HCT116 (cell line): ENCODE results near the gene TMEM214. TPM values are rescaled to one million over a fixed set of nuclear protein-coding genes. Genes with fewer than 3 reads are reported as not detected.

Experiments used
- ATAC-seq: fragments of 200-7000 bp; cut with Tn5 transposase; 2 replicates; pipeline ENCODE4 v1.9.1; 2020; ENCODE audit warnings: mild to moderate bottlenecking, moderate library complexity
- BruUV-seq: library from RNA; stranded (reverse); fragments of 400-500 nt; replicated peaks from 2 replicates; lab custom pipeline; 2021; lab: Mats Ljungman, UMichigan
- CTCF ChIA-PET: fragments of 300-600 bp; sonication (Branson Sonifier 250); formaldehyde crosslinking; loops from one replicate; lab custom pipeline; 2021; ENCODE audit warnings: antibody characterized with exemption; lab: Charles Lee
- POLR2A ChIA-PET: fragments of 300-600, 350-600 bp; sonication (Branson Sonifier 250); formaldehyde crosslinking; loops from one replicate; lab custom pipeline; 2021; ENCODE audit warnings: antibody characterized with exemption; lab: Charles Lee
- RAD21 ChIA-PET, 2 experiments: fragments of 300-600 bp; sonication (Branson Sonifier 250); formaldehyde crosslinking; loops; one replicate each; lab custom pipeline; 2023; ENCODE audit warnings: low total read pairs in 2 of 2; ENCODE audit not compliant: uncharacterized antibody in 2 of 2, unreplicated experiment in 2 of 2, low non-redundant PET in 1 of 2; lab: Charles Lee
- DNase-seq: peaks from one replicate; pipeline ENCODE4 v3.0.0-alpha.2; 2010; ENCODE audit warnings: low read depth, low spot score
- H2AFZ ChIP-seq: fragments of 200-600 bp; shearing (Covaris generic), sonication (generic); 2 replicates; pipeline ENCODE4 v1.6.1; 2017; ENCODE audit warnings: low read depth, mixed run types, mixed read lengths, antibody characterized with exemption, low read length; ENCODE audit not compliant: poor library complexity, severe bottlenecking
- H3K27ac ChIP-seq: 2 replicates; pipeline ENCODE4 v1.5.1; 2012; ENCODE audit warnings: low read depth, low read length
- H3K27me3 ChIP-seq: fragments of 200-600 bp; sonication (generic); 2 replicates; pipeline ENCODE4 v1.6.1; 2016; ENCODE audit warnings: mixed run types, low read length, mixed read lengths; ENCODE audit not compliant: insufficient read depth
- H3K36me3 ChIP-seq, 2 experiments: fragments of 200-500 bp in 1 of 2; fragments of 200-600 bp in 1 of 2; sonication (Bioruptor generic) in 1 of 2; sonication (generic) in 1 of 2; 2 replicates each; pipeline versions ENCODE4 v1.5.1 to v1.6.1; 2014 to 2016; ENCODE audit warnings: low read length in 2 of 2, inconsistent platforms in 1 of 2, mixed read lengths in 1 of 2, mixed run types in 1 of 2; ENCODE audit not compliant: insufficient read depth in 2 of 2, control insufficient read depth in 1 of 2
- H3K4me1 ChIP-seq, 2 experiments: fragments of 200-600 bp in 1 of 2; sonication (generic) in 1 of 2; 2 replicates each; pipeline versions ENCODE4 v1.5.1 to v1.6.1; 2012 to 2017; ENCODE audit warnings: low read length in 2 of 2, inconsistent platforms in 1 of 2, mild to moderate bottlenecking in 1 of 2, mixed read lengths in 1 of 2, mixed run types in 1 of 2, moderate library complexity in 1 of 2; ENCODE audit not compliant: insufficient read depth in 2 of 2, control insufficient read depth in 1 of 2
- H3K4me2 ChIP-seq: fragments of 200-600 bp; sonication (generic); 2 replicates; pipeline ENCODE4 v1.6.1; 2017; ENCODE audit warnings: mixed run types, low read length, mixed read lengths
- H3K4me3 ChIP-seq, 2 experiments: fragments of 200-600 bp in 1 of 2; sonication (generic) in 1 of 2; replicated peaks in 1 of 2; 2 replicates each; pipeline ENCODE4 v1.5.1; 2011 to 2016; ENCODE audit warnings: low read length in 2 of 2, control low read depth in 1 of 2, low read depth in 1 of 2, mild to moderate bottlenecking in 1 of 2, mixed read lengths in 1 of 2, mixed run types in 1 of 2
- H3K79me2 ChIP-seq: fragments of 200-600 bp; sonication (generic); 2 replicates; pipeline ENCODE4 v1.6.1; 2017; ENCODE audit warnings: mild to moderate bottlenecking, mixed run types, low read length, moderate library complexity, mixed read lengths; ENCODE audit not compliant: insufficient read depth
- H3K9ac ChIP-seq: fragments of 200-600 bp; sonication (generic); 2 replicates; pipeline ENCODE4 v1.6.1; 2016; ENCODE audit warnings: low read length, mixed read lengths
- H3K9me2 ChIP-seq: fragments of 200-600 bp; sonication (generic), shearing (Covaris generic); 2 replicates; pipeline ENCODE4 v1.6.1; 2017; ENCODE audit warnings: mixed run types, mild to moderate bottlenecking, moderate library complexity; ENCODE audit not compliant: insufficient read depth
- H3K9me3 ChIP-seq, 2 experiments: fragments of 200-500 bp in 1 of 2; fragments of 200-600 bp in 1 of 2; sonication (Bioruptor generic) in 1 of 2; sonication (generic) in 1 of 2; 2 replicates each; pipeline ENCODE4 v1.6.1; 2014 to 2017; ENCODE audit warnings: low read length in 2 of 2, mixed read lengths in 2 of 2, inconsistent platforms in 1 of 2, low read depth in 1 of 2, mild to moderate bottlenecking in 1 of 2, mixed run types in 1 of 2, moderate library complexity in 1 of 2; ENCODE audit not compliant: control insufficient read depth in 1 of 2, insufficient read depth in 1 of 2
- H4K20me1 ChIP-seq: fragments of 200-600 bp; sonication (generic), shearing (Covaris generic); 2 replicates; pipeline ENCODE4 v1.6.1; 2017; ENCODE audit warnings: mixed run types, mild to moderate bottlenecking, moderate library complexity; ENCODE audit not compliant: insufficient read depth
- CBX3 ChIP-seq: IDR thresholded peaks from 2 replicates; pipeline ENCODE4 v1.6.1; 2012; ENCODE audit warnings: low read depth
- EGR1 ChIP-seq: IDR thresholded peaks from 2 replicates; pipeline ENCODE4 v1.6.1; 2012; ENCODE audit warnings: low read depth
- EZH2 ChIP-seq: fragments of 200-600 bp; sonication (generic); IDR thresholded peaks from 2 replicates; pipeline ENCODE4 v1.6.1; 2017; ENCODE audit warnings: antibody characterized with exemption, mixed run types
- EZH2phosphoT487 ChIP-seq: fragments of 200-600 bp; IDR thresholded peaks from 2 replicates; pipeline ENCODE4 v1.6.1; 2018; ENCODE audit warnings: antibody characterized with exemption, borderline replicate concordance
- JUND ChIP-seq: IDR thresholded peaks from 2 replicates; pipeline ENCODE4 v1.6.1; 2012
- POLR2A ChIP-seq: IDR thresholded peaks from 2 replicates; pipeline ENCODE4 v1.7.0; 2011; ENCODE audit warnings: borderline replicate concordance; ENCODE audit not compliant: insufficient read depth, insufficient read length; ENCODE audit errors: extremely low read depth
- POLR2AphosphoS5 ChIP-seq: IDR thresholded peaks from 2 replicates; pipeline ENCODE4 v1.6.1; 2011; ENCODE audit warnings: mild to moderate bottlenecking, low read depth, low read length, moderate library complexity
- RAD21 ChIP-seq: IDR thresholded peaks from 2 replicates; pipeline ENCODE4 v1.6.1; 2012; ENCODE audit warnings: low read depth, mild to moderate bottlenecking
- SIN3A ChIP-seq: IDR thresholded peaks from 2 replicates; pipeline ENCODE4 v1.6.1; 2012; ENCODE audit warnings: low read depth
- TCF7L2 ChIP-seq: IDR thresholded peaks from 2 replicates; pipeline ENCODE4 v1.7.0; 2011; ENCODE audit warnings: borderline replicate concordance, inconsistent platforms; ENCODE audit not compliant: insufficient read depth, insufficient read length; ENCODE audit errors: extremely low read depth
- YY1 ChIP-seq: IDR thresholded peaks from 2 replicates; pipeline ENCODE4 v1.6.1; 2011; ENCODE audit warnings: low read length, low read depth, moderate library complexity, mild to moderate bottlenecking; ENCODE audit not compliant: insufficient replicate concordance; ENCODE audit errors: extremely low read depth
- ZFX ChIP-seq: fragments of 450-650 bp; IDR thresholded peaks from 2 replicates; pipeline ENCODE4 v1.6.1; 2017
- intact Hi-C: fragments of 100-400 bp; cut with micrococcal nuclease; formaldehyde crosslinking; loops from 2 replicates; pipeline ENCODE4 v1.10.0; 2022
- total RNA-seq: library from RNA; stranded (reverse); gene quantifications from one replicate; pipeline ENCODE4 v1.2.1, GENCODE V29; 2021; ENCODE audit not compliant: unreplicated experiment
- TF ChIP-seq, protein P1 (sequence below): IDR thresholded peaks from 2 replicates; pipeline ENCODE4 v1.6.1; 2012; ENCODE audit warnings: low read depth
- TF ChIP-seq, protein P2 (sequence below): IDR thresholded peaks from 2 replicates; pipeline ENCODE4 v1.6.1; 2012

TMEM214 gene
- total RNA-seq, 1 experiment from 2014 or later, result 69.8 TPM

DNA sequence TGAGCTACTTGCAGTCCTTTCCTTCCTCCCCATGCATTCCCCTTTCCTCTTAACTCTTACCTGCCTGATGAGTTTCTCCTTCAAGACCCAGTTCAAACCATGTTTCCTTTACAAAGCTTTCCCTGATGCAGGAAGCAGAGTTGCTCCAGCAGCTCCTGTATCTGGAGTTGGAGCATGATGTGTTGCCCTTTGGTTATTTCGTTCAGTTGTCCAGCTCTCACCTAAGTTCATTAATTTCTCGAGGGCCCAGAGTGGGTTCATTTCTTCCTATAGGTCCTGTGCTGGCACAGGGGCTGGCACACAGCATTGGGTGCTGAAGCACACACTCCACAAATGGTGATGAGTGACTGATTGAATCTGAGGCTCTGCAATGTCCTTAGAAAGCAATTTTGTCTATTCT, 23.0 kb upstream of the TMEM214 start:
- H3K4me3 ChIP-seq, result peak overlapping the region in 1 of 2 experiments; percentile 37; a peak in 1 of 4 replicates
- ChIA-PET CTCF (interaction anchor here (0.7 to 3.0 kb wide), 3 partner anchors 47 to 682 kb away, joined by 3 to 24 read pairs (median 7); no protein-coding TSS in a partner anchor), RAD21 (interaction anchor here (0.8 to 0.9 kb wide), 2 partner anchors 48 to 163 kb away, joined by 3 read pairs; no protein-coding TSS in a partner anchor), POLR2A (interaction anchor here (1.5 kb wide), 1 partner anchor 55 kb away, joined by 3 read pairs; no protein-coding TSS in a partner anchor)
- no TSS peak for BruUV-seq
- peak overlapping the region; percentile 65 for H3K4me2 ChIP-seq
- intact Hi-C loops, result no loop called here
- H3K9ac ChIP-seq, result no peak overlapping the region
- H3K27ac ChIP-seq, result peak overlapping the region; percentile 54
- no peak overlapping the region for H2AFZ ChIP-seq
- DNase-seq (no peak), ATAC-seq (no peak)
- no peaks in the 10 kb centered on the region for H3K9me3 ChIP-seq
- H3K27me3 ChIP-seq, result no peaks in the 10 kb centered on the region
- H3K79me2 ChIP-seq, result no peaks in the 10 kb centered on the region; the same call in 1 of the 2 replicates
- no peaks in the 10 kb centered on the region for H4K20me1 ChIP-seq
- no peaks in the 10 kb centered on the region for H3K9me2 ChIP-seq
- H3K36me3 ChIP-seq, result no peaks in the 10 kb centered on the region
- peaks cover 22 to 35% of the 10 kb centered on the region in 2 experiments for H3K4me1 ChIP-seq
- TF ChIP-seq EZH2phosphoT487 (no peak), CBX3 (no peak), POLR2A (no peak), POLR2AphosphoS5 (no peak), JUND (no peak), SIN3A (no peak), ZFX (no peak)
- TF ChIP-seq, all 23 proteins: peak for 0

DNA sequence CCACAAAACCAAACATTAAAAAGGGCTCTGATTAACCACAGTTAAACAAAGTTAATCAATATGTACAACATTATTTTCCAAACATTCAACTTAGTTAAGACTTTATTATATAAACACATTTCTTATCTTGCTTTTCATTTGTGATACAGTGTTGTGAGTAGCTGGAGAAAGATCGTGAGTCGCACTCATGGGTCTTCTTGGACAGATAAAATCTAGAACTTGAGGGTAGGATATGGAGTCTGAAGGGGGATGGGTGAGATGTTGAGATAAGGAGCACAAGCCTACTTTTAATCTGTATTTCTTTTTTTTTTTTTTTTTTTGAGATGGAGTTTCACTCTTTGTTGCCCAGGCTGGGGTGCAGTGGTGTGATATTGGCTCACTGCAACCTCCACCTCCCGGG, 22.6 kb upstream of the TMEM214 start:
- POLR2A ChIA-PET, result interaction anchor here (1.1 to 1.5 kb wide), 2 partner anchors 56 to 165 kb away, joined by 3 to 5 read pairs; no protein-coding TSS in a partner anchor
- peak overlapping the region; percentile 54 for H3K27ac ChIP-seq
- TF ChIP-seq RAD21, result no peak
- no peak for TF ChIP-seq TCF7L2
- no peak for TF ChIP-seq EZH2
- no peak for TF ChIP-seq EZH2phosphoT487
- TF ChIP-seq YY1, result no peak
- no peak for TF ChIP-seq JUND
- TF ChIP-seq, protein P1, sequence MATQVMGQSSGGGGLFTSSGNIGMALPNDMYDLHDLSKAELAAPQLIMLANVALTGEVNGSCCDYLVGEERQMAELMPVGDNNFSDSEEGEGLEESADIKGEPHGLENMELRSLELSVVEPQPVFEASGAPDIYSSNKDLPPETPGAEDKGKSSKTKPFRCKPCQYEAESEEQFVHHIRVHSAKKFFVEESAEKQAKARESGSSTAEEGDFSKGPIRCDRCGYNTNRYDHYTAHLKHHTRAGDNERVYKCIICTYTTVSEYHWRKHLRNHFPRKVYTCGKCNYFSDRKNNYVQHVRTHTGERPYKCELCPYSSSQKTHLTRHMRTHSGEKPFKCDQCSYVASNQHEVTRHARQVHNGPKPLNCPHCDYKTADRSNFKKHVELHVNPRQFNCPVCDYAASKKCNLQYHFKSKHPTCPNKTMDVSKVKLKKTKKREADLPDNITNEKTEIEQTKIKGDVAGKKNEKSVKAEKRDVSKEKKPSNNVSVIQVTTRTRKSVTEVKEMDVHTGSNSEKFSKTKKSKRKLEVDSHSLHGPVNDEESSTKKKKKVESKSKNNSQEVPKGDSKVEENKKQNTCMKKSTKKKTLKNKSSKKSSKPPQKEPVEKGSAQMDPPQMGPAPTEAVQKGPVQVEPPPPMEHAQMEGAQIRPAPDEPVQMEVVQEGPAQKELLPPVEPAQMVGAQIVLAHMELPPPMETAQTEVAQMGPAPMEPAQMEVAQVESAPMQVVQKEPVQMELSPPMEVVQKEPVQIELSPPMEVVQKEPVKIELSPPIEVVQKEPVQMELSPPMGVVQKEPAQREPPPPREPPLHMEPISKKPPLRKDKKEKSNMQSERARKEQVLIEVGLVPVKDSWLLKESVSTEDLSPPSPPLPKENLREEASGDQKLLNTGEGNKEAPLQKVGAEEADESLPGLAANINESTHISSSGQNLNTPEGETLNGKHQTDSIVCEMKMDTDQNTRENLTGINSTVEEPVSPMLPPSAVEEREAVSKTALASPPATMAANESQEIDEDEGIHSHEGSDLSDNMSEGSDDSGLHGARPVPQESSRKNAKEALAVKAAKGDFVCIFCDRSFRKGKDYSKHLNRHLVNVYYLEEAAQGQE, result no peak
- TF ChIP-seq EGR1, result no peak
- TF ChIP-seq POLR2AphosphoS5, result no peak
- TF ChIP-seq, protein P2, sequence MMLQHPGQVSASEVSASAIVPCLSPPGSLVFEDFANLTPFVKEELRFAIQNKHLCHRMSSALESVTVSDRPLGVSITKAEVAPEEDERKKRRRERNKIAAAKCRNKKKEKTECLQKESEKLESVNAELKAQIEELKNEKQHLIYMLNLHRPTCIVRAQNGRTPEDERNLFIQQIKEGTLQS, result no peak
- TF ChIP-seq CBX3, result no peak

More for the DNA sequence above, 22.6 kb upstream of the TMEM214 start:
- H2AFZ ChIP-seq, result no peak overlapping the region
- ATAC-seq (no peak), DNase-seq (no peak)
- H3K9ac ChIP-seq, result no peak overlapping the region
- no TSS peak for BruUV-seq
- peak overlapping the region in 1 of 2 experiments; percentile 37; a peak in 2 of 4 replicates for H3K4me3 ChIP-seq
- ChIA-PET CTCF (interaction anchor here (0.7 to 3.0 kb wide), 7 partner anchors 28 to 682 kb away, joined by 3 to 24 read pairs (median 4); no protein-coding TSS in a partner anchor), RAD21 (interaction anchor here (0.8 to 1.1 kb wide), 4 partner anchors 48 to 164 kb away, joined by 3 to 8 read pairs (median 5); no protein-coding TSS in a partner anchor)
- intact Hi-C loops, result no loop called here
- no peaks in the 10 kb centered on the region for H3K36me3 ChIP-seq
- no peaks in the 10 kb centered on the region for H3K9me3 ChIP-seq
- peak overlapping the region; percentile 65 for H3K4me2 ChIP-seq
- H3K4me1 ChIP-seq, result peaks cover 22 to 38% of the 10 kb centered on the region in 2 experiments
- no peaks in the 10 kb centered on the region for H3K9me2 ChIP-seq
- no peaks in the 10 kb centered on the region for H4K20me1 ChIP-seq
- H3K79me2 ChIP-seq, result no peaks in the 10 kb centered on the region; the same call in 1 of the 2 replicates
- H3K27me3 ChIP-seq, result no peaks in the 10 kb centered on the region
